Skeletal muscle tissue (tissue), 4 donors: ENCODE measurements around the gene DSG2. TPM values are rescaled to one million over a fixed set of nuclear protein-coding genes. Genes with fewer than 3 reads are reported as not detected.

ENCODE experiments used
- H3K27ac ChIP-seq: one replicate; pipeline ENCODE4 v1.7.0; 2013; ENCODE audit warnings: mild to moderate bottlenecking, low read depth, low read length, inconsistent platforms
- H3K27me3 ChIP-seq, 3 donors: one replicate each; pipeline ENCODE4 v1.7.0; 2013; ENCODE audit warnings: low read length in 3 of 3; ENCODE audit not compliant: control insufficient read depth in 3 of 3, insufficient read depth in 3 of 3
- H3K36me3 ChIP-seq, 3 donors: one replicate each; pipeline ENCODE4 v1.7.0; 2013; ENCODE audit warnings: low read length in 3 of 3; ENCODE audit not compliant: control insufficient read depth in 3 of 3, insufficient read depth in 3 of 3
- H3K4me1 ChIP-seq, 3 donors: one replicate each; pipeline ENCODE4 v1.7.0; 2013; ENCODE audit warnings: low read length in 3 of 3, mild to moderate bottlenecking in 3 of 3; ENCODE audit not compliant: control insufficient read depth in 3 of 3, insufficient read depth in 3 of 3
- H3K4me3 ChIP-seq, 3 donors: one replicate each; pipeline ENCODE4 v1.7.0; 2013; ENCODE audit warnings: low read length in 3 of 3
- H3K9ac ChIP-seq, 3 donors: one replicate each; pipeline ENCODE4 v1.7.0; 2013; ENCODE audit warnings: low read length in 3 of 3, mild to moderate bottlenecking in 3 of 3, moderate library complexity in 2 of 3, low read depth in 1 of 3
- H3K9me3 ChIP-seq, 3 donors: one replicate each; pipeline ENCODE4 v1.7.0; 2013; ENCODE audit warnings: low read length in 3 of 3; ENCODE audit not compliant: control insufficient read depth in 3 of 3
- total RNA-seq: library from RNA; depleted of rRNA; stranded (reverse); fragments of >200 nt; gene quantifications from one replicate; pipeline ENCODE4 v1.2.3, GENCODE V29; 2014
- donor health status: Osteomylitis.

DSG2 gene
- total RNA-seq, 1 donor from 2014 or later = 2.6 TPM

- H3K4me1 ChIP-seq = no peaks in the 10 kb centered on the region
- no peak overlapping the region for H3K4me3 ChIP-seq
- H3K9me3 ChIP-seq = no peaks in the 10 kb centered on the region
- H3K27ac ChIP-seq = no peak overlapping the region
- H3K27me3 ChIP-seq = no peaks in the 10 kb centered on the region
- no peaks in the 10 kb centered on the region for H3K36me3 ChIP-seq
- H3K9ac ChIP-seq = no peak overlapping the region
These were observed 68.0 kb downstream of the DSG2 start for GRCh38 chr18:31565782-31566512.

- Histone ChIP-seq H3K36me3 (no peaks in the 10 kb centered on the region), H3K9me3 (no peaks in the 10 kb centered on the region), H3K27me3 (no peaks in the 10 kb centered on the region), H3K27ac (no peak overlapping the region), H3K4me3 (no peak overlapping the region), H3K4me1 (no peaks in the 10 kb centered on the region), H3K9ac (no peak overlapping the region)
These were observed 68.8 kb downstream of the DSG2 start for GRCh38 chr18:31566576-31567306.

DNA sequence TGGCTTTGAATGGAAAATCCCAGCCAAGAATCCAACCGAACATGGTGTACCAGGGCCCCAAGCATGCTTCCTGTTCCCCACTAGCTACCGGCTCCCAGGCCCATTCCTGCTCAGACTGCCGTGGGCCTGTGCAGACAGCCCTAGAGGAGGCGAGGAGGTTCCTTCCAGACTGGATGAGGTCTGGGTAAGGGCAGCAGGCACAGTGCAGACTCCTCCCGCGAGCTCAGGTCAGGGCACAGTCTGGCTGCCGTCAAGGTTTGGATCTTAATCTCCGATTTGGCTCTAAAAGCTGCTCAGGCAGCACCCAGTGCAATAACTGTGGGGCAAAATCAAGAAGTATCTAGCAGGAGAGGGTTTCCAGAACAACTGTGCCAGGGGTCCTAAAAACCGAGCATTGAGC lies 74.4 kb downstream of the DSG2 start:
- no peak overlapping the region for H3K27ac ChIP-seq
- no peaks in the 10 kb centered on the region for H3K27me3 ChIP-seq
- H3K36me3 ChIP-seq = no peaks in the 10 kb centered on the region
- no peaks in the 10 kb centered on the region for H3K4me1 ChIP-seq
- H3K9me3 ChIP-seq = no peaks in the 10 kb centered on the region
- no peak overlapping the region for H3K4me3 ChIP-seq
- no peak overlapping the region for H3K9ac ChIP-seq

DNA sequence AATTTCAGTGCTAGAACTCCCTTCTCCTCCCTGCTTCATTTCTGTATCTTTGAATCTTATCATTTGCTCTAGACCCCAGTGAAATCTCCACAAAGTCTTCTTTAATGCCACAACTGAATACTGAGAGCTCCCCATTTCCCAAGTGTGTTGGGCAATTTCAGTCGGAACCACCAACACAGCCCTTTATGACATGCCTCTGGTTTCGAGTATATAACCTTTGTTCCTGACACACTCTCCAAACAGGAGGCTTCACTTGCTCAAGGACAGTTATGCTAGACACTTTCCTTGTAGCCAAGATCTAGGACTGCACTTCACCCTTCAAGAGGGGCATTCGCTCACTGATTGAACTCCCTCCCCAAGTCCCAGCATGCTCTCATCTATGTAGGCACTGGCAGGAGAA lies 75.1 kb downstream of the DSG2 start:
- Histone ChIP-seq H3K27me3 (no peaks in the 10 kb centered on the region), H3K9me3 (no peaks in the 10 kb centered on the region), H3K27ac (no peak overlapping the region), H3K9ac (no peak overlapping the region), H3K4me1 (no peaks in the 10 kb centered on the region), H3K4me3 (no peak overlapping the region), H3K36me3 (no peaks in the 10 kb centered on the region)

- Histone ChIP-seq H3K4me3 (no peak overlapping the region), H3K27me3 (no peaks in the 10 kb centered on the region), H3K9me3 (no peaks in the 10 kb centered on the region)
These were observed 76.4 kb downstream of the DSG2 start for GRCh38 chr18:31574359-31574758.

DNA sequence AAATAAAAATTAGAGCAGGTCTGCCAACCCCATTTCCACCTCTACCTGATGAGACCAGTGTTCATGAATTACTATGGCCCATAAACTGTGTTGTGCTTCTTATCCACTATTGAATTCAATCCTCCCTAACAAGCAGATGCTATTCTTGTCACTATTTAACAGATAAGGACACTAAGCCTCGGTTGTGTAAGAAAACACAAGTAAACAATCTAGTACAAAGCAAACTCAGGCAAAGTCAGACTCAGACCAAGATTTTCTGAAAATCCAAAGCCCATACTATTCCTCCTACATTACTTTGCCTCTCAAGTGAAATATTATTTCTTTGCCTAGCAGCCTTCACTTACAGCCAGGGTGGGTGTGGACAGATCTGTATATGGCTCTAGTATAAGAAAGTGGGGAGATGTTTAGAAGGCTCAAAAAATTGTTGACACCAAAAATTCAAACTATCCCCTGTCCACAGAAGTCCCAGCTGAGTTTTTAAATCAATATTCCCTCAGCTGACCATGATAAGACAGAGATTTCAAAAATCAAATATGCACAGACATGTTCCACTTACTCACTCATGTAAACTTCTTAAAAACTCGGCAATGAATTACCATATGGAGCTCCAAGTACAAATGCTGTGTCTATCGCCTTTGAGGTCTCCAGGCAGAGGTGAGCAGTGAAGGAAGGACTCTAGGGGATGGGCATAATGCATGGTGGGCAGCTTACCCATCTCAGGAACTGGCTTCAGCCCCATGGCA lies 77.7 kb downstream of the DSG2 start:
- Histone ChIP-seq H3K27me3 (no peaks in the 10 kb centered on the region), H3K9me3 (no peaks in the 10 kb centered on the region), H3K36me3 (no peaks in the 10 kb centered on the region), H3K4me3 (no peak overlapping the region), H3K27ac (no peak overlapping the region), H3K4me1 (no peaks in the 10 kb centered on the region), H3K9ac (no peak overlapping the region)

More at GRCh38 chr18:31574359-31574758, 76.4 kb downstream of the DSG2 start:
- Histone ChIP-seq H3K27ac (no peak overlapping the region), H3K4me1 (no peaks in the 10 kb centered on the region), H3K9ac (no peak overlapping the region), H3K36me3 (no peaks in the 10 kb centered on the region)

GRCh38 chr18:31576670-31577069 lies 78.7 kb downstream of the DSG2 start:
- H3K4me1 ChIP-seq = no peaks in the 10 kb centered on the region
- H3K27ac ChIP-seq = no peak overlapping the region
- no peak overlapping the region for H3K4me3 ChIP-seq
- H3K27me3 ChIP-seq = no peaks in the 10 kb centered on the region
- H3K36me3 ChIP-seq = no peaks in the 10 kb centered on the region
- H3K9me3 ChIP-seq = no peaks in the 10 kb centered on the region
- H3K9ac ChIP-seq = no peak overlapping the region

GRCh38 chr18:31577195-31577594 lies 79.2 kb downstream of the DSG2 start:
- no peak overlapping the region for H3K9ac ChIP-seq

GRCh38 chr18:31578126-31578525 lies 80.1 kb downstream of the DSG2 start:
- Histone ChIP-seq H3K4me1 (no peaks in the 10 kb centered on the region), H3K4me3 (no peak overlapping the region), H3K27ac (no peak overlapping the region), H3K9ac (no peak overlapping the region), H3K27me3 (no peaks in the 10 kb centered on the region), H3K9me3 (no peaks in the 10 kb centered on the region), H3K36me3 (no peaks in the 10 kb centered on the region)

More at GRCh38 chr18:31577195-31577594, 79.2 kb downstream of the DSG2 start:
- H3K4me3 ChIP-seq = no peak overlapping the region
- no peaks in the 10 kb centered on the region for H3K9me3 ChIP-seq
- no peaks in the 10 kb centered on the region for H3K27me3 ChIP-seq
- H3K36me3 ChIP-seq = no peaks in the 10 kb centered on the region
- H3K4me1 ChIP-seq = no peaks in the 10 kb centered on the region
- no peak overlapping the region for H3K27ac ChIP-seq

- Histone ChIP-seq H3K4me3 (no peak overlapping the region), H3K36me3 (no peaks in the 10 kb centered on the region), H3K4me1 (no peaks in the 10 kb centered on the region), H3K9me3 (no peaks in the 10 kb centered on the region), H3K9ac (no peak overlapping the region), H3K27me3 (no peaks in the 10 kb centered on the region), H3K27ac (no peak overlapping the region)
These were observed 81.4 kb downstream of the DSG2 start for GRCh38 chr18:31579375-31579774.
